Measurements from ENCODE around the gene ATP11A.

DNA sequence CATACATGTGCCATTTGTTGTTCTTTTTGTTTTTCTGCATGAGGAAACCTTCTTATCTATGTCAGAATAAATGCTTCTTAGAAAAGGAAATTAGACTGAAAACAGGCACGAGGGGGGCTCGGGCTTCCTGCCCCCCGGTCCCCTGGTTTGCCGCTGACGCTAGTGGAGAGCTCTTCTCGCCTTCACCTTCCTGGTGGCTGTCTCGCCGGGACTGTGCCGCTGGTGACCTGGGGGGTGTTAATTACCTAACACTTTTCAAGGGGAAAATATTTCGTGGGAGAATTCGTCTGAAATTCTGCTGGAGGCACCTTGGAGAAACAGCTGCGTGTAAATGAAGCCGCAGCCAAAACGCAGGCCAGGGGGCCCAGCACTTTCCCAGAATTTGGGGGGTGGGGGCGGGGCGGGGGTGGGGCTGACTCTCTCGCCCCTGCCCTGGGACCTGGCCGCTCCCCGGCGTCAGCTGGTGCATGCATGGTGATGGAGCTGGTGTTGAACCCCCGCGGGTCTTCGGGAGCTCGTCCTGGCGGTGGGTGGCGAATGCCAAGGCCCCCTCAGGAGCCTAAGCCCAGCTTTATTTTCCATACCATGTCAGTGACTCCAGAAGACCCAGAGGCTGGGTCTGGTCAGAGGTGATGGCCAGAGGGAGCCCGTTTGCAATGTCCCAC lies 220.9 kb downstream of the ATP11A start:
- TF ChIP-seq, protein P1, sequence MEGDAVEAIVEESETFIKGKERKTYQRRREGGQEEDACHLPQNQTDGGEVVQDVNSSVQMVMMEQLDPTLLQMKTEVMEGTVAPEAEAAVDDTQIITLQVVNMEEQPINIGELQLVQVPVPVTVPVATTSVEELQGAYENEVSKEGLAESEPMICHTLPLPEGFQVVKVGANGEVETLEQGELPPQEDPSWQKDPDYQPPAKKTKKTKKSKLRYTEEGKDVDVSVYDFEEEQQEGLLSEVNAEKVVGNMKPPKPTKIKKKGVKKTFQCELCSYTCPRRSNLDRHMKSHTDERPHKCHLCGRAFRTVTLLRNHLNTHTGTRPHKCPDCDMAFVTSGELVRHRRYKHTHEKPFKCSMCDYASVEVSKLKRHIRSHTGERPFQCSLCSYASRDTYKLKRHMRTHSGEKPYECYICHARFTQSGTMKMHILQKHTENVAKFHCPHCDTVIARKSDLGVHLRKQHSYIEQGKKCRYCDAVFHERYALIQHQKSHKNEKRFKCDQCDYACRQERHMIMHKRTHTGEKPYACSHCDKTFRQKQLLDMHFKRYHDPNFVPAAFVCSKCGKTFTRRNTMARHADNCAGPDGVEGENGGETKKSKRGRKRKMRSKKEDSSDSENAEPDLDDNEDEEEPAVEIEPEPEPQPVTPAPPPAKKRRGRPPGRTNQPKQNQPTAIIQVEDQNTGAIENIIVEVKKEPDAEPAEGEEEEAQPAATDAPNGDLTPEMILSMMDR (IDR thresholded peaks at IDR 0.05; ENCODE audit: low read length): no peak
- no peak for TF ChIP-seq EZH2 (optimal IDR thresholded peaks at IDR 0.05; ENCODE audit: low read depth, low read length)
